Uterus (tissue), 4 donors: ENCODE data around the gene IQSEC3. TPM values are rescaled to one million over a fixed set of nuclear protein-coding genes. Genes with fewer than 3 reads are reported as not detected.
"Not testable (repeated sequence)": the region's sequence is repeated elsewhere in the genome, so short reads cannot be mapped to it uniquely, and the experiment has no call there.

Experiments used
- DNase-seq, 2 donors: peaks; one replicate each; pipeline ENCODE4 v3.0.0-alpha.2; 2019 to 2020
- H3K27ac ChIP-seq, 2 donors: fragments of 200-600 bp; sonication (generic); 1 replicate in 1 of 2; 2 replicates in 1 of 2; pipeline ENCODE4 v1.5.1; 2016 to 2018
- H3K27me3 ChIP-seq, 2 donors: fragments of 200-600 bp; sonication (generic); one replicate each; pipeline ENCODE4 v1.5.1; 2018 to 2019; ENCODE audit warnings: control low read depth in 1 of 2
- H3K36me3 ChIP-seq, 2 donors: fragments of 200-600 bp; sonication (generic); one replicate each; pipeline ENCODE4 v1.5.1; 2019; ENCODE audit warnings: control low read depth in 1 of 2
- H3K4me1 ChIP-seq, 2 donors: fragments of 200-600 bp; sonication (generic); one replicate each; pipeline ENCODE4 v1.5.1; 2018 to 2019; ENCODE audit warnings: control low read depth in 1 of 2
- H3K4me3 ChIP-seq, 2 donors: fragments of 200-600 bp; sonication (generic); 1 replicate in 1 of 2; 2 replicates in 1 of 2; pipeline ENCODE4 v1.5.1; 2018 to 2019; ENCODE audit warnings: mild to moderate bottlenecking in 1 of 2
- H3K9me3 ChIP-seq, 2 donors: fragments of 200-600 bp; sonication (generic); one replicate each; pipeline ENCODE4 v1.5.1; 2019; ENCODE audit warnings: control low read depth in 1 of 2
- CTCF ChIP-seq, 4 experiments: fragments of 200-600 bp in 2 of 4; fragments of 450-650 bp in 2 of 4; sonication (generic) in 2 of 4; IDR thresholded peaks; one replicate each; pipeline ENCODE4 v1.5.1; 2016 to 2019; ENCODE audit warnings: antibody characterized with exemption in 4 of 4, mild to moderate bottlenecking in 2 of 4, moderate library complexity in 1 of 4
- POLR2A ChIP-seq, 2 donors: fragments of 450-650 bp; IDR thresholded peaks; one replicate each; pipeline ENCODE4 v1.6.1; 2016; ENCODE audit warnings: antibody characterized with exemption in 2 of 2, mild to moderate bottlenecking in 1 of 2, moderate library complexity in 1 of 2
- intact Hi-C: fragments of 100-400 bp; cut with DNase I; formaldehyde crosslinking; loops from one replicate; pipeline ENCODE4 v1.15.1; 2023; ENCODE audit warnings: low total_unique reads
- total RNA-seq, 4 donors: library from RNA; depleted of rRNA in 3 of 4; stranded (reverse); fragments of >200 nt in 3 of 4; gene quantifications; one replicate each; pipeline versions ENCODE4 v1.1.0 to v1.2.4, GENCODE V29; 2014 to 2023
- donor health status: DM: yes; HTN: yes; CAD: no.

IQSEC3 gene
- total RNA-seq, 4 donors from 2014 or later: under 0.01 to 2.9 (median 1.3) TPM

GRCh38 chr12:57539-57938 lies 9.0 kb upstream of the IQSEC3 start:
- H3K4me3 ChIP-seq: no peak overlapping the region
- H3K27me3 ChIP-seq: peaks cover 0 to 15% of the 10 kb centered on the region in 2 donors
- intact Hi-C loops: no loop called here
- no peaks in the 10 kb centered on the region for H3K9me3 ChIP-seq
- no peak for DNase-seq
- H3K27ac ChIP-seq: no peak overlapping the region
- H3K4me1 ChIP-seq: no peaks in the 10 kb centered on the region
- no peaks in the 10 kb centered on the region for H3K36me3 ChIP-seq
- TF ChIP-seq POLR2A (IDR thresholded peaks at IDR 0.05) (no peak), CTCF (IDR thresholded peaks at IDR 0.05) (no peak)

DNA sequence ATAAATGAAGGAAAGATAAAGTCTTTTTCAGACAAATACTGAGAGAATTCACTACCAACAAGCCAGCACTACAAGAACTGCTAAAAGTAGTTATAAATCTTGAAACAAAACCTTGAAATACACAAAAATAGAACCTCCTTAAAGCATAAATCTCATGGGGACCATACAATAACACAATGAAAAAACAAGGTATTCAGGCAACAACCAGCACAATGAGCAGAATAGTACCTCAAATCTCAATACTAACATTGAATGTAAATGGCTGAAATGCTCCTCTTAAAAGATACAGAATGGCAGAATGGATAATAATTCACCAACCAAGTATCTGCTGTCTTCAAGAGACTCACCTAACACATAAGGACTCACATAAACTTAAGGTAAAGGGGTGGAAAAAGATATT lies 7.7 kb upstream of the IQSEC3 start:
- Histone ChIP-seq H3K27me3 (peaks cover 0 to 8% of the 10 kb centered on the region in 2 donors), H3K4me3 (no peak overlapping the region)

GRCh38 chr12:61845-62244 lies 4.7 kb upstream of the IQSEC3 start:
- intact Hi-C loops, H3K27me3 ChIP-seq, H3K4me3 ChIP-seq, H3K9me3 ChIP-seq, H3K36me3 ChIP-seq, H3K4me1 ChIP-seq, DNase-seq, H3K27ac ChIP-seq: not testable (repeated sequence)

More for the DNA sequence above, 7.7 kb upstream of the IQSEC3 start:
- Histone ChIP-seq H3K27ac (no peak overlapping the region), H3K36me3 (no peaks in the 10 kb centered on the region), H3K4me1 (no peaks in the 10 kb centered on the region), H3K9me3 (no peaks in the 10 kb centered on the region)
- TF ChIP-seq POLR2A (IDR thresholded peaks at IDR 0.05) (no peak), CTCF (IDR thresholded peaks at IDR 0.05) (no peak)
- DNase-seq: no peak
- intact Hi-C loops: no loop called here

DNA sequence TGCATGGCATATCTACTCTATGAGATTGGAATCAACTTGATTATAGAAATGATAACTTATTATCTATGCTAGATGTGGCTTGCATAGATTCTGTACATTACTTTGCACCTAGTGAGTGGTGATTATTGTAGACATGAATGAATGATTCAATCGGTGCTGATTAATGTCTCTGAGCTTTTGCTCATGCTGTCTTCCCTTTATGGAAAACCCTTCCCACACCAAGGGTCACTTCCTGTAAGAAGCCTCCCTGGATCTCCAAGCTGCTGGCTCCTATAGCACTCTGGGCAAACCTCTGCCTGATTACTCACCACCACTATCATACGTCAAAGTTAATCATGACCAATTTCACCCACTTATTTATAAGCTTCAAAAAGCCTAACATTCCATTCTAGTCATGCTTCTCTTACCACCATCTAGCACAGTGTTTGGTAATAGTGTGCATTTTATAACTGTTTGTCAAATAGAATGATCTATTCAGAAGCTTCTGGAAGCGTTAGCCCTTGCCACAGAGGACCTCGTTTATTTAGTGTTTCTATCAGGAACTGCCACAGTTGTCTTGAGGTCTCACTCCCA lies 990 bp upstream of the IQSEC3 start:
- DNase-seq, H3K27ac ChIP-seq, H3K9me3 ChIP-seq, H3K4me1 ChIP-seq, H3K4me3 ChIP-seq, H3K36me3 ChIP-seq, intact Hi-C loops, H3K27me3 ChIP-seq: not testable (repeated sequence)

- H3K9me3 ChIP-seq, H3K36me3 ChIP-seq, H3K4me1 ChIP-seq, DNase-seq, H3K27me3 ChIP-seq, intact Hi-C loops, H3K27ac ChIP-seq, H3K4me3 ChIP-seq: not testable (repeated sequence)
Observed at GRCh38 chr12:66782-67504, 376 bp downstream of the IQSEC3 start.

DNA sequence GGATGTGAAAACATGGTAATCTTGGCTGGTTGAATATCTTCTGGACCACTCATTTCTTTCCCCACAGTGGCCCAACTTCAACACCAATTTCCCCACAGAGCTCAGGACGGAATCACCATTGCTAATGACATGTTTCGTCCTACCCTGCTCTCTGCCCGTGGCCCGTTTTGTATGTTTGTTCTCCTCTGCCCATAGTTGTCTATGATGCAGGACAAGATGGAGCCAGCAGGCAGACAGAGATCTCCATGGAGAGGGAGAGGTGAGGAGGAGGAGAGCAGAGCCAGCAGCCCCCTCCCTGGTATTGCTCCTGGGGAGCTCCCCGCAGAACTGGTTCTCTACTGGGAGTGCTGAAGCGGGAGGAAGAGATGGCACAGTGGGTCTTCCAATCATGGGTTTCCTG lies 3.1 kb downstream of the IQSEC3 start:
- H3K4me1 ChIP-seq, DNase-seq, intact Hi-C loops: not testable (repeated sequence)

DNA sequence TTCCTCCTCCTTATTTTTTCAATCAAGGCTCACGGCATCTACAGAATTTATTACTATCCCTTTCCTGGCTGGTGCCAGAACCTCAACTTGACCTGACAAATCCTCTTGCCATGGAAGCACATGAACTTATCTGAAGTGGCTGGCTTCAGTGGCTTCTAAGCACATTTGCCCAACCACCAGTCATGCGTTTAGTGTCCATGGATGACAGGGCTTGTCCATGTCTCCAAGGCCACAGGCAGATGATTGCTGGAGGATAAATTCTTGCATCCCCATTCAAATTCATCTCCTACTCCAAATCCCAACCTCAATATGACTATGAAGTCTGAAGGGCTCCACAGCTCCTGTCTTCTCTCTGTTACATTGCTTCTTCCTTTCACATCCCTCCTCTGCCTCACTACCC lies 4.0 kb downstream of the IQSEC3 start:
- H3K27ac ChIP-seq, H3K4me3 ChIP-seq, H3K9me3 ChIP-seq, H3K27me3 ChIP-seq, H3K4me1 ChIP-seq, DNase-seq, H3K36me3 ChIP-seq, intact Hi-C loops: not testable (repeated sequence)

More for the DNA sequence above, 3.1 kb downstream of the IQSEC3 start:
- not testable (repeated sequence) for H3K27me3 ChIP-seq, H3K36me3 ChIP-seq, H3K27ac ChIP-seq, H3K4me3 ChIP-seq, H3K9me3 ChIP-seq

DNA sequence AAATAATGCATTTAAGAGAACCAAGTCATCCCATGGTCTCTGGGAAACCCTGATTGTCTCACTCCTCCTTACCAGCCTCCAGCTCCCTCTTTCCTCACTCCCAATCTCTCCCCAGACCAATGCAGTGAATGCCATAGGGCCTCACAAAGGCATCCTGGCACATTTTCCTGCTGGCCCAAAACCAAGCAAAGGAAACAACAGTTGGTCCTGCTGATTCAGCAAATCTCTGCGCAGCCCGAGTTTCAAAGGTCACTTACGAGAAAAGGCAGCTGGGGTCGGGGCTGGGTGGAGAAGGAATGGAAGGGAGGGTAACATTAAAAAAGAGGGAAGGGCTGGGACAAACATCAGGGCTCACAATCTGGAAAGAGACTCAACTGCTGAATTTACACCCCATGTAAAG lies 5.5 kb downstream of the IQSEC3 start:
- H3K27me3 ChIP-seq, H3K4me1 ChIP-seq, intact Hi-C loops, DNase-seq, H3K36me3 ChIP-seq, H3K27ac ChIP-seq, H3K9me3 ChIP-seq, H3K4me3 ChIP-seq: not testable (repeated sequence)

DNA sequence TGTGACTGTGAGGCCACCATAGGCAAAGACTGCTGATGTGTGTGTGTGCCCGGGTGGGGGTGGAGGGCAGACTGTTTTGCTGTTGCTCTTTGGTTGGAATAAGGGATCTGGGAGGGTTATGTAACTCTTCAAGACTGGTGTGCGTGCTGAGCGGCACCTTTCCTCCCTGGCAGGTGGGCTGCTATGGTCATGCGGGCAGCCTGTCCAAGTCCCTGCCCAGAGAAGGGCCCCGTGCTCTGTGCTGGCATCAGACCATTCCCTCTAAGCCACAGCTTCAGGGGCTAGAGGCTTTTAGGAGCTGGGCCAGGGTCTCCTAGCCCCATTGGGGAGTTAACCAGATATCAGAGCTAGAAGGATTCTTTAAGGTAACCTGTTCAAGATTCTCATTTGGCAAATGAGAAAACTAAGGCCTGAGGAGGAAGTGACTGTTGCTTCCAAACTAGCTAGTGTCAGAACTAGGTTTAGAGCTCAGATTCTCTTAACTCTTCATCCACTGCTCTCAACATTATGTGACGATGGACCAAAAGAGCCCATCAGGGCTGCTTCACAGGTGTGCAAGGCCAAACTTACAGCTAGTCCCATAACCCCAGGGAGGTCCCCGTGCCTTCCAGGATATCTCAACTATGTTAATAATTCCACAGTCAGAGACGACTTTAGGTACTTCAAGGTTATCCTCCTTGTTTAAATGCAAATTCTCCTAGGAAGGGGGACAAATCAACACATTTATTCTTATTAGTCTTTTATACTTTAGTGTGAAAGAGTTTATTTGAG lies 8.0 kb downstream of the IQSEC3 start:
- DNase-seq, H3K36me3 ChIP-seq, intact Hi-C loops, H3K4me3 ChIP-seq, H3K27ac ChIP-seq, H3K27me3 ChIP-seq, H3K9me3 ChIP-seq, H3K4me1 ChIP-seq: not testable (repeated sequence)

GRCh38 chr12:75541-75940 lies 9.0 kb downstream of the IQSEC3 start:
- H3K9me3 ChIP-seq, intact Hi-C loops, H3K27ac ChIP-seq, DNase-seq, H3K27me3 ChIP-seq, H3K4me3 ChIP-seq, H3K36me3 ChIP-seq, H3K4me1 ChIP-seq: not testable (repeated sequence)

DNA sequence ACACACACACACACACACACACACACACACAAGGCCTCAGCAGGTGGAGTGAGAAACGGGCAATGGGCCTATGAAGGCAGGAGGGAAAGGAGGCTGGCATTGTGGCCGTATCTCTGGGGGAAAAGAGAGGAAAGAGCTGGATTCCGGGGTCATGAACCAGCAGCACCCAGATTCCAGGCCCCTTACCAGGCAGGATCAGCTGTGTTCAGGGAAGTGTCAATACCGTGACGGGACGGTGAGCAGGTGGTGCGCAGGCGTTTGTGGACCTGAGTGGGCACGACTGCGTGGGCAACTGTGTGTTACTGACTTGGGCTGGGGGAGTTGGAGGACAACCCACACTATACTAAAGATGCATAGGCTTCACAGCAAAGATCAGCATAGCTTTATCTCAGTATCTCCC lies 9.5 kb downstream of the IQSEC3 start:
- H3K27ac ChIP-seq, H3K4me1 ChIP-seq, H3K4me3 ChIP-seq, H3K9me3 ChIP-seq, DNase-seq, H3K27me3 ChIP-seq, intact Hi-C loops, H3K36me3 ChIP-seq: not testable (repeated sequence)
